ES-I3 (cell line): ENCODE results near the gene CAPN5.

Experiments
- H3K36me3 ChIP-seq: 2 replicates; pipeline ENCODE4 v1.6.1; 2013; ENCODE audit warnings: mild to moderate bottlenecking, low read length, control low read depth, moderate library complexity; ENCODE audit not compliant: insufficient read depth
- H3K4me1 ChIP-seq: 2 replicates; pipeline ENCODE4 v1.6.1; 2013; ENCODE audit warnings: mild to moderate bottlenecking, control low read depth, low read length; ENCODE audit not compliant: insufficient read depth
- H3K9ac ChIP-seq: 2 replicates; pipeline ENCODE4 v1.6.1; 2013; ENCODE audit warnings: low read depth, mild to moderate bottlenecking, low read length, moderate library complexity
- H3K9me3 ChIP-seq: 2 replicates; pipeline ENCODE4 v1.6.1; 2013; ENCODE audit warnings: mild to moderate bottlenecking, low read length, moderate library complexity; ENCODE audit not compliant: control insufficient read depth, insufficient read depth

CAPN5 gene

GRCh38 chr11:77156396-77157195 is 89.8 kb downstream of the CAPN5 start:
- Histone ChIP-seq H3K36me3 (no peaks in the 10 kb centered on the region), H3K9me3 (no peaks in the 10 kb centered on the region), H3K9ac (no peak overlapping the region), H3K4me1 (no peaks in the 10 kb centered on the region)

- Histone ChIP-seq H3K4me1 (no peaks in the 10 kb centered on the region), H3K9ac (no peak overlapping the region), H3K36me3 (no peaks in the 10 kb centered on the region), H3K9me3 (no peaks in the 10 kb centered on the region)
Measured at GRCh38 chr11:77158041-77158695, 91.4 kb downstream of the CAPN5 start.

DNA sequence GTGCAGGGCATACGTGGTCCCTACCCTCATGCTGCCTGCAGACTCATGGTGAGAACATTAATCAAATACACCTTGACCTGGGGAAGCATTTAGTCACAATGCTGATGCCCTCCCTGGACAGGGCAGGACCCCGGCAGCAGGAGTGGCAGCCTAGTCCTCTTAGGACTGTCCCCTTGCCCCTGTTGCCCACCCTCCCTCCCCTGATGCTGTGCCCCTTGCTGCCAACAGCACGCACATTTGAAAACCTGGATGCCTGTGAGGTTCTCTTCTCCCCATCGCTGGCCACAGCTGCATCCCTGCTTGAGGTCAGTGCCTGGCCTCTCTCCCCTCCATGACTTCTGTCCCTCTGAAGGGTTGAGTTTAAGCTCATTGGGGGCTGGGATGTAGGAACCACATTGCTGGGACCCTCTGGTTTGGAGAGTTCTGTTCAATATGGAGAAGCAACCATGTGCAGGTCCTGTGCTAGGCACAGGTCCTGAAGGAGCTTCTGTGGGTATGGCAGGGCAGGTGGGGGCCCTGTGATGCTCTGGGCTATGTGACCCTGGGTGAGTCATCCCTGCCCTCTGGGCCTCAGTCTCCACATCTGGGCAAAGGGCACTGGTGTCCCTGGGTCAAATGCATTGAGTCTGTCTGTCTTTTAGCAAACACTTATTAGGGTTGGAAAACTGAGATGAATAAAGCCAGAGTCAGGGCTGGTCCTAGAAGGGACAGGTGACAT is 92.6 kb downstream of the CAPN5 start:
- Histone ChIP-seq H3K9me3 (no peaks in the 10 kb centered on the region), H3K9ac (no peak overlapping the region), H3K36me3 (no peaks in the 10 kb centered on the region), H3K4me1 (no peaks in the 10 kb centered on the region)

DNA sequence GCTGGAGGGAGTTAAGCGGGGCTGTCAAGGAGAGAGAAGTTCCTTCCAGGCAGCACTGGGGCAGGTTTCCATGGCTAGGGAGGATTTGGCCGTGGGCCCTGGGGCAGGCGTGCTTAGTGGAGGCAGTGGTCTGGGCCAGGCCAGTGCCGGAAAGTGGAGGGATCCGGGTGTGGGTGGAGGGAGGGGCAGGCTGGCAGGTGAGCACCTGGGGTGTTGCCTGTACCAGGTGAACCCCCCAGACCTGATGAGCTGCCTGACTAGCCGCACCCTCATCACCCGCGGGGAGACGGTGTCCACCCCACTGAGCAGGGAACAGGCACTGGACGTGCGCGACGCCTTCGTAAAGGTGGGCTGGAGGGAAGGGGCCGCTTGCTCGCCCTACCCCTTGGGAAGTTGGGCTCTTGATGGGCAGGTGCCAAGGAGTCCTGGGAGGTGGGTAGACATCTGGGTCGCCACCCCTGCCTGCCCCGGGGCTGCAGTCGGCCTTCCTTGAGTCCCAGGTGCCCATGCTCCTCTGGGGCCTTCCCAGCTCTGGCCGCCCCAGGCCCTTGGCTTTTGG is 93.2 kb downstream of the CAPN5 start:
- no peaks in the 10 kb centered on the region for H3K4me1 ChIP-seq
- no peaks in the 10 kb centered on the region for H3K36me3 ChIP-seq
- no peak overlapping the region for H3K9ac ChIP-seq
- H3K9me3 ChIP-seq, result no peaks in the 10 kb centered on the region

GRCh38 chr11:77163271-77163670 is 96.5 kb downstream of the CAPN5 start:
- Histone ChIP-seq H3K9me3 (no peaks in the 10 kb centered on the region), H3K4me1 (0 out of 2 replicates have a peak, but pooled peaks cover 4% of the 10 kb centered on the region), H3K9ac (no peak overlapping the region), H3K36me3 (no peaks in the 10 kb centered on the region)

DNA sequence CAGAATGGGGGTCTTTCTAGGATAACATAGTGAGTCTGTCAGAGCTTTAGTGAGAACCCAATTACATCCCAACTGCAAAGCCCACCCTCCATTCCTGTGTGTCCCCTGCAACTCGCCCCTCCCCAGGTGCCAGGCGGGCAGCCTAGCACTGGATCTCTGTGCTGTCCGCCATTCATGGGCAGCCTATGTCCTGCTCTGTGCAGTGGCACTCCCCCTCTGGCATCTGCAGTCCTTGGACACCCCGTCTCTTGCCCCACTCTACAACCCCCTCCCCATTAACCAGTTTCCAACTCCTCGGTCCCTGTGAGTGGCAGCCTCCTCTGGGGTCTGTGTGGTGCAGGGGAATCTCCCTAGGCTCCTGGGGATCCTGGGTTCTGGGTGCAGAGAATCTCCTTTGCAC is 98.3 kb downstream of the CAPN5 start:
- peaks cover 5% of the 10 kb centered on the region; the same call in 1 of the 2 replicates for H3K4me1 ChIP-seq
- H3K36me3 ChIP-seq, result no peaks in the 10 kb centered on the region
- no peaks in the 10 kb centered on the region for H3K9me3 ChIP-seq
- no peak overlapping the region for H3K9ac ChIP-seq

GRCh38 chr11:77166021-77166420 is 99.2 kb downstream of the CAPN5 start:
- H3K9me3 ChIP-seq, result no peaks in the 10 kb centered on the region
- H3K36me3 ChIP-seq, result no peaks in the 10 kb centered on the region
- H3K9ac ChIP-seq, result no peak overlapping the region
- H3K4me1 ChIP-seq, result peaks cover 14% of the 10 kb centered on the region

DNA sequence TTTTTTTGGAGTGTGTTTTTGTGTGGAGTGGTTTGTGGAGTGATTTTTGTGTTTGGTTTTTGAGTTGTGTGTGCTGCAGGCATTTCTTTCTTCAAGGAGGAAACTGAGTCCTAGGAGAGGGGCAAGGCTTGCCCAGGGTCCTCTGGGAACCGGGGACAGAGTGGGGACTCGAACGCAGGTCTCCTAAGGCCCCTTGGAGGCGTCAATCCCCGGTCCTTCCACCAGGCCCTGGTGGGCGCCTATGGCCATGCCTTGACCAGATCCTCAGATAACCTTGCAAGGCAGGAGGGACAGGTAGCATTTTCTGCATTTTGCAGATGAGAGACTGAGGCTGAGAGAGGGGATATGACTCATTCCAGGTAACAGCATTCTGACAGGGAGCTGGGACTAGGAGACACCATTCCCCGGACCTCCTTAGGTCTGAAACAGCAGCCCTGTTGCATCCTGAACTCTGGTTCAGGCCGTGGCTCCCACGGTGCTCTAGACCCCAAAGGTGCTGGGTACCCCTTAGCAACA is 100.4 kb downstream of the CAPN5 start:
- Histone ChIP-seq H3K9me3 (no peaks in the 10 kb centered on the region), H3K9ac (no peak overlapping the region), H3K4me1 (peaks cover 24% of the 10 kb centered on the region), H3K36me3 (no peaks in the 10 kb centered on the region)

DNA sequence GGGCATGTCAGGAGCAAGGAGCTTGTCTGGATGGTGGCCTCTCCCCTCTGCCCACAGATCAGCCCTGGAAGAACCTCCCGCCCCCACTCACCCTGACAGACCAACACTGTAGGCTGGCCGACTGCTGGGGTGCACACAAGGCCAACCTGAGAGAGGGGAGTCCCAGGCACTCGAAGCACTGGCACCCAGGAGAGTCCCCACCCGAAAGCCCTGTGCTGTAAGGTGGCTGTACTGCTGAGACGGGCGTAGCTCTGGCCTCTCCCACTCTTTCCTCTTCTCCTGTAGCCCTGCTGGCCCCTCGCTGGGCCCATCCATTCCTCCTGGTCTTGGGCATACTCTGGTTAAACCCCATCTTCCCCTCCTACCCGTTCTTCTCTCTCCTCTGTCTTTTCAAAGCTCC is 101.0 kb downstream of the CAPN5 start:
- H3K9ac ChIP-seq, result no peak overlapping the region
- peaks cover 27% of the 10 kb centered on the region for H3K4me1 ChIP-seq
- no peaks in the 10 kb centered on the region for H3K36me3 ChIP-seq
- H3K9me3 ChIP-seq, result no peaks in the 10 kb centered on the region

DNA sequence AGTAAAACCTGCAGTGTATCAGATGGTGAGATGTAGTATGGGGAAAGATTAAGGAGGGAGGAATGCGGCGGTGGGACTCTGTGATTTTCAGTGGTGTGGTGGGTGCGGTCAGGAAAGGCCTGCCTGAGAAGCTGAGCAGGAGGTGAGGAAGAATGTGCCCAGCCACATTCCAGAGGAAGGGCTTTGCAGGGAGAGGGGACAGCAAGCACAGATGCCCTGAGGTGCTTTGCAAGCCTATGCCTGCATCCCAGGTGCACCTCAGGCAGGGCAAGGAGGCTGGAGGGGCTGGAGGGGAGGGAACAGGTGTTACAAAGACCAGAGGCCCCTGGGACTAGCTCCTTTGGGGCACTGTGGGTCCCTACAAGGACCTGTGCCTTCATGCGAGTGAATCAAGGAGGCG is 103.3 kb downstream of the CAPN5 start:
- Histone ChIP-seq H3K36me3 (no peaks in the 10 kb centered on the region), H3K4me1 (peaks cover 45% of the 10 kb centered on the region), H3K9ac (no peak overlapping the region), H3K9me3 (no peaks in the 10 kb centered on the region)

GRCh38 chr11:77171254-77171653 is 104.5 kb downstream of the CAPN5 start:
- H3K9me3 ChIP-seq, result no peaks in the 10 kb centered on the region
- H3K36me3 ChIP-seq, result no peaks in the 10 kb centered on the region
- no peak overlapping the region for H3K9ac ChIP-seq
- peaks cover 55% of the 10 kb centered on the region for H3K4me1 ChIP-seq

GRCh38 chr11:77171885-77172665 is 105.3 kb downstream of the CAPN5 start:
- Histone ChIP-seq H3K36me3 (no peaks in the 10 kb centered on the region), H3K4me1 (peaks cover 57% of the 10 kb centered on the region), H3K9me3 (no peaks in the 10 kb centered on the region), H3K9ac (no peak overlapping the region)

DNA sequence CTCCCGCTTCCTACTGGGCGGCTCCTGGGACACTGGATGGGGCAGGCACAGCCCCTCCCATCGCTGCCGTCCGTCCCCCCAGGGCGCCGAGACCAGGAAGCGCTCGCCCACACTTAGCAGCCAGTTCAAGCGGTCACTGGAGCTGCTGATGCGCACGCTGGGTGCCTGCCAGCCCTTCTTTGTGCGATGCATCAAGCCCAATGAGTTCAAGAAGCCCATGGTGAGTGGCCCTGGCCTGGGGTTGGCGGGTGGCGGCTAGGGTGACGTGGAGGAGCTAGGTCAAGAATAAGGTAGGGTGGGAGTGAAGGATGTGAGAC is 105.9 kb downstream of the CAPN5 start:
- Histone ChIP-seq H3K9ac (no peak overlapping the region), H3K36me3 (no peaks in the 10 kb centered on the region), H3K9me3 (no peaks in the 10 kb centered on the region), H3K4me1 (peaks cover 53% of the 10 kb centered on the region)

DNA sequence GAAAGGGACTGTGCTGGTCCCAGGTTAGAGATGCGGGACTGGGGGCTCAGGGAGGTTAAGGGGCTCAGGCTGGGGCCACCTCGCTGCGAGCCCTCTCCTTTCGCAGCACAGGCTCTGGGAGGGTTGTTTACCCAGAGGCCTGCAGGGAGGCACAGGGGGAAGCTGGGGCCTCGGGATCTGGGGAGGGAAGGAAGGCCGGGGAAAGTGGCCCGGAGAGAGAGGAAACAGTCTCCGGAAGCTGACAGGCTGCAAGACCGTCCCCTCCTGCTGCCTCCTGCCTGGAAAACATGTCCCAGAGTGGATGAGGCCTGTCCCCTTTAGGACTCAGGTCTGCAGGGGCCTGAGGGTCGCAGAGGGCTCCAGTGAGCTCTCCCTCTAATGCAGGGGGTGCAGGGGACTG is 106.7 kb downstream of the CAPN5 start:
- Histone ChIP-seq H3K9ac (no peak overlapping the region), H3K4me1 (peaks cover 52% of the 10 kb centered on the region), H3K9me3 (no peaks in the 10 kb centered on the region), H3K36me3 (no peaks in the 10 kb centered on the region)
